NCI-H2107 treated with DMSO at 0.1 percent for 48 hours (cell line): ENCODE data around the gene SHF.
"Not testable (repeated sequence)": the region's sequence is repeated elsewhere in the genome, so short reads cannot be mapped to it uniquely, and the experiment has no call there.

Experiments
- DNase-seq: peaks from one replicate; lab custom pipeline; 2025; ENCODE audit not compliant: unreplicated experiment; lab: John Stamatoyannopoulos, UW

SHF gene

DNA sequence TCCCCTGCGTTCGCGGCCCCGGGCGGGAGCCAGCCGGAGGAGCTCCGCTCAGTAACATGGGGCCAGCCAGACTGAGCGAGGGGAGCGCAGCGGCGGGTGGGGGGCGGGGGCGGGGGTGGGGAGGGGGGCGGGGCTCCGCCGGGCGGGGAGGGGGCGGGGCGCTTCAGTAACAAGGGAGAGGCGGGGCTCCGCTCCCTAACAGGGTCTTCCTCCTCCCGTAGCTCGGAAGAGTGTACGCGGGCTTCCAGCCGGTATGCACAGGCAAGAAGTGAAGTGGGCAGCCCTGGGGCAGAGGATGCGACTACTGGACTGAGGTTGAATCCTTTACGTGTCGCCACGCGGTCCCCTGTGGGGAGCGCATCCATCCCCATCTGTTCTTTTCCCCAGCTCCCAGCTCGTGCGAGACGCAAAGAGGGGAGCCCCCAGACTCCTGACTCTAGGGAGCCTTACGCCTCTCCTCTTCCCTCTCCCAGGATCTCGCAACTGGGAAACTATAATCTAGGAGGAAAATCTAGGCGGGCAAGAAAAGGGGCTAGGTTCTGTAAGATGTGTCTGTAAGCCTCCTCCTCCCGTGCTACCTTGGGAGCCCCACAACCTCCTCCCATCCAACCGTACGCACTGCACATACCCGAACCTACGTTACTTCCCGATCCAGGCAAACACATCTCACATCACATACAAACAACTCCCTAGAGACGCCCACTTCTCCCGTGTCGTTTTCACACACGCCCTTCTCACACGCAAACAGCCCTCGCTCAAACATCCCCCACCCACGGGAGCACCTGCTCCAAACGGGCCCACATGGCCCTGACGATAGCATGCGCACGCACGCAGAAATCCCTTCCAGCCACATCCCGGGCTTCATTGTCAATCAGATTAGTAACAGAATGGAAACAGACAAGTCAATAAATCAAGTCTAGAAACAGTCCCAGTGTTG is at the start of gene SHF:
Gene SHF, minus strand, starts transcription at position 73 of the 937 bp plus-strand sequence. Its CDS starts 15 bp downstream, at position 58.
- no peak for DNase-seq

DNA sequence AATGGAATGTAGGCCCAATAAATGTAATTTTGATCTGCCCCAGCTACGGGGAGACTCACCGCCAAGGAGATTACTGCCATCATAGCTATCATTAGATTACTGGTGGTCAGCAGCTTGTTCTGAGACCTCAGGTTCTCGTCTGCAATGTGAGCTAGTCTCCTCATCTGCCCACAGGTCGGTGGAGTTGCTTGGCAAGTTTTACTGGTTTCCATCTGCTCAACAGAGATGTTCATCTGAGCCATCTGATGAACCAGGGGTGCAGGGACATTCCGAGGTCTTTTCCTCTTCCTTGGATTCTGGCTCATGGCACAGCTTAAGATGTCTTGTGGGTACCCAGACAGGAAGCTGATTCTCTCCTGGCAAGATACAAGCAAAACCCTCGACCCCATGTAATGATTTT is 49.0 kb upstream of the SHF start:
- not testable (repeated sequence) for DNase-seq

DNA sequence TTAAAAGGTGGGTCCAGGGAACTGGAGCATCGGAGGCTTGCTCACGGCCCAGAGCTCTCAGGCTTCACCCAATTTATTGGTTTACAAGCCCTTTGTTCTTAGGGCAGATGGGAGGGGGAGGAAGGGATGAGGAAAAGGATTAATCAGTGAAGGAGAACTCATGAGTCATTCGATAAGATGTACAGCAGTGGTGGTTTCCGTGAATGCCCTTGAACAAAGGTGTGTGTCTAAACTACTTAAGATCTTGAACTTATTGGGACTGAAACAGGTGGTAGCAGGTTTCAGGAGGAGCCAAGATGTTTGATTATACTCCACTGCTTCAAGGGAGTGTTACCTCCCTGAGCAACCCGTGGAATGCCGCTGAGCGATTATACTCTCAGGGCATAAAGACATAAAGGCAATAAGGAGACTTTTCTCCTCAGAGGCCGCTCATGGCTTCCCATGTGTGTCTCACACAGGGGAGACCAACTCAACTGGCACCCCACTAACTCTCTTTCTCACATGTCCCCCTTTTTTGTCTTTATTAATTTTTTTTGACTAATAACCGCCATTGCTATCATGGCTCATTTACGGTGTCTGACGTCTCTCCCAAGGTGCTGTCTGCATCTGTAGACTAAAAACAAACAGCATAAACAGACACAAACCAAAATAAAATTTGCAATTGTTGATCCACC is 46.9 kb upstream of the SHF start:
- no peak for DNase-seq

DNA sequence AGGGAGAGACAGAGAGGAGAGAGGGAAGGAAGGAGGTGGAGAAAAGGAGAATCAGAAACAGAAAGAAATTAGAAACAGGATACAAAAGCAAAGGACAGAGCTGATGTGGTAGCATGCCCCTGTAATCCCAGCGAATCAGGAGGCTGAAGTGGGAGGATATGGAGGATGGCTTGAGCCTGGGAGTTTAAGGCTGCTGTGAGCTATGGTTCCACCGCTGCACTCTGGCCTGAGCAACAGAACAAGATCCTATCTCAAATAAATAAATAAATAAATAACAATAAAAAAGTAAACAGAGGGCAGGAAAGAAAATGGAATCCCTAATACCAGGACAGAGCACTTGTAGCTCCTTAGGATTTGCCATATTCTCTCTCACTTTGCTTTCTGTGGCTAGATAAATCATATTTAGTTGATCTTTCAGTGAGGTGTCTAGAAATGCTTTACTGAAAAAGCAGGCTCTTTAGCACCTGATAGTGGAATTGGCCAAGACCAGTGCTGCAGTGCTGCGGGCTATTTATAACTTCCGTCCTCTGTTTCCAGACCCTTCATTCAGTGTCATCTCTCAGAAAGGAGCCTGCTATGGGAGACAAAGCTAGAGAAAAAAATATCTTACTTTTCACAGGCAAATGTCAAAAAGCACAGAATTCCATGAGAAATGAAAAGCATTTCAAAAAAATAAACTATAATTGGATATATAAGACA is 44.2 kb upstream of the SHF start:
- no peak for DNase-seq

GRCh38 chr15:45231132-45231531 is 43.4 kb upstream of the SHF start:
- DNase-seq, result no peak

GRCh38 chr15:45230245-45230965 is 42.6 kb upstream of the SHF start:
- DNase-seq, result no peak

GRCh38 chr15:45228931-45229330 is 41.2 kb upstream of the SHF start:
- DNase-seq, result no peak

DNA sequence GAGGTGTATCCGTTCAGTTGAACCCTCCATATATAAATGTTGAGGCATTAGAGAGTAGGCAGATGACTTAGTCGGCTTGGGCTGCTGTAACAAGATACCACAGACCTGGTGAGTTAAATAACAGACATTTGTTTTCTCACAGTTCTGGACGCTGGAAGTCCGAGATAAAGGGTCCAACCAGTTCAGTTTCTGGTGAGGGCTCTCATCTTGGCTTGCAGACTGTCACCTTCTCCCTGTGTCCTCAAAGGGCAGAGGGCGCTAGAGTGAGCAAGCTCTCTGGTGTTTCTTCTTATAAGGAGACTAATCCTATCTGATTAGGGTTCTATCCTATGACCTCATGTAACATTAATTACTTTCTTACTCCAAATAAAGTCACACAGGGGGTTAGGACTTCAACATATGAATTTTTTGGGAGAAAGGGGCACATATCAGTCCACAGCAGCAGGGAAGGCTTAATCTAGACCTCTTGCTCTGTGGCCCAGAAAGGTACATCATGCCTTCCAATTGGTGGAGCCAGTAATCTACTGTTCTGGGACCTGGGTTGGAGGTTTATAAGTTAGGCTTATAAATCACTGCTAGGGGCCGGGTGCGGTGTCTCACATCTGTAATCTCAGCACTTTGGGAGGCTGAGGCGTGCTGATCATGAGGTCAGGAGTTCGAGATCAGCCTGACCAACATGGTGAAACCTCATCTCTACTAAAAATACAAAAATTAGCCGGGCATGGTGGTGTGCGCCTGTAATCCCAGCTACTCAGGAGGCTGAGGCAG is 37.9 kb upstream of the SHF start:
- DNase-seq, result no peak

GRCh38 chr15:45224621-45225217 is 37.0 kb upstream of the SHF start:
- no peak for DNase-seq

GRCh38 chr15:45221967-45222366 is 34.2 kb upstream of the SHF start:
- DNase-seq, result no peak

- no peak for DNase-seq
These were observed 33.4 kb upstream of the SHF start for GRCh38 chr15:45221053-45221599.

DNA sequence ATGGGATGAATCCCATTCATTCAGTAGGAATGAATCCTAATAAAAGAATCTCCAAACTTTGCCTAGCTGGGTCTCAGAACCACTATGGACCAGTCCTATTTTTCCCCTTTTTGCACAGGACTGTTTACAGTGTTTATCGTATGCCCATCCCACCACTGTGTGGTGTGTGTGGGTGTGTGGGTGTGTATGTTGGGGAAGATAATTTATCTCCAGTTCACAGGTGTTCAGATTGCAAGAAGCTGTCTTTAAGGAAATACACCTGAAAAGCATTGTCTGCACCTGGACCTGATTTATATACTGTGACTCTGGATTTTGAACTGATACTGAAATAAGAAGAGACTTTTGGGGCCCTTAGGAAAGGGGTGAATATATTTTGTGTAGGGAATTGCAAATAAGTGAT is 24.7 kb upstream of the SHF start:
- no peak for DNase-seq

GRCh38 chr15:45205192-45205591 is 17.4 kb upstream of the SHF start:
- peak; percentile 46 for DNase-seq

DNA sequence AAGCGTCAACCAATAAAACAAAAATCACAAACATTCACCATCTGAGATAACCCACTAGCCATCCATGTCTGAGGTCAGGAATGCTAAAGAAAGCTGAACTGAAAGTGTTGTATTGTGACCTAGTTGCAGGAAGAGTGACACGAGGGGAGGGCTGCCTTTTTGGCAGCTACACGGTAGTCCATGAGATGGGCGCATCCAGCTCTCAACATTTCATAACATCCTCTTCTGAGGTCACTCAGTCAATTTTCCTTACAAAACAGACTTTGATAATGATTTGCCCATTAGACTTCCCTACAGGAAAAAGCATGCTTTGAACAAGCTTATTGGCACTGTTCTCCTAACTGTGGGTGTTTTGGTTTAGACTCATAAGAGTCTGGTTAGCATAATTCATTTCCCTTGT is 15.4 kb upstream of the SHF start:
- no peak for DNase-seq

- DNase-seq, result no peak
These were observed 14.1 kb upstream of the SHF start for GRCh38 chr15:45201869-45202268.

GRCh38 chr15:45201557-45201859 is 13.7 kb upstream of the SHF start:
- no peak for DNase-seq

- peak; percentile 55 for DNase-seq
These were observed 13.2 kb upstream of the SHF start for GRCh38 chr15:45200799-45201556.

- peak; percentile 95 for DNase-seq
These were observed 12.4 kb upstream of the SHF start for GRCh38 chr15:45200001-45200798.
